K562 (cell line): ENCODE results near the gene COL21A1.

Experiments used
- ATF1 ChIP-seq, 2 experiments: fragments of 450-650 bp in 1 of 2; IDR thresholded peaks; 2 replicates each; pipeline ENCODE4 v1.6.1; 2016; ENCODE audit warnings: missing compliant biosample characterization in 1 of 2, missing genetic modification characterization in 1 of 2
- ATF3 ChIP-seq, 2 experiments: fragments of 450-650 bp in 1 of 2; sonication (generic) in 1 of 2; formaldehyde crosslinking in 1 of 2; IDR thresholded peaks in 1 of 2; conservative IDR thresholded peaks in 1 of 2; 2 replicates each; pipeline versions ENCODE4 v1.6.1 to v1.8.1; 2016 to 2023; ENCODE audit warnings: mild to moderate bottlenecking in 2 of 2, moderate library complexity in 2 of 2, inconsistent platforms in 1 of 2, missing genetic modification reagents in 1 of 2
- CSDE1 ChIP-seq, 2 experiments: fragments of 450-650 bp; IDR thresholded peaks; 2 replicates each; pipeline ENCODE4 v1.6.1; 2016; ENCODE audit warnings: mild to moderate bottlenecking in 1 of 2
- CTCF ChIP-seq, 3 experiments: IDR thresholded peaks in 2 of 3; conservative IDR thresholded peaks in 1 of 3; 2 replicates each; pipeline ENCODE4 v1.5.1; 2011 to 2012; ENCODE audit warnings: low read length in 3 of 3, mild to moderate bottlenecking in 3 of 3, control low read depth in 2 of 3, improper control_type of control experiment in 1 of 3, inconsistent platforms in 1 of 3, low read depth in 1 of 3, mixed read lengths in 1 of 3, moderate library complexity in 1 of 3; ENCODE audit not compliant: insufficient read depth in 2 of 3
- DPF2 ChIP-seq: fragments of 450-650 bp; IDR thresholded peaks from 2 replicates; pipeline ENCODE4 v1.6.1; 2016
- EP300 ChIP-seq: IDR thresholded peaks from 2 replicates; pipeline ENCODE4 v1.6.1; 2012; ENCODE audit warnings: low read length, improper control_type of control experiment
- EZH2 ChIP-seq: IDR thresholded peaks from 2 replicates; pipeline ENCODE4 v1.6.1; 2012; ENCODE audit warnings: low read depth, mild to moderate bottlenecking, inconsistent platforms, low read length, borderline replicate concordance
- GABPA ChIP-seq: fragments of 200-800 bp; sonication (Bioruptor generic); conservative IDR thresholded peaks from 2 replicates; pipeline ENCODE4 v1.6.1; 2016; ENCODE audit warnings: low read depth, missing genetic modification characterization, missing compliant biosample characterization
- MNT ChIP-seq, 2 experiments: fragments of 450-650 bp; conservative IDR thresholded peaks; 2 replicates each; pipeline ENCODE4 v1.6.1; 2017; ENCODE audit warnings: mild to moderate bottlenecking in 2 of 2, moderate library complexity in 2 of 2
- TOE1 ChIP-seq, 2 experiments: fragments of 450-650 bp in 1 of 2; sonication (generic) in 1 of 2; formaldehyde crosslinking in 1 of 2; IDR thresholded peaks; 2 replicates each; pipeline versions ENCODE4 v1.7.1 to v1.8.0; 2016 to 2022; ENCODE audit warnings: borderline replicate concordance in 2 of 2, mild to moderate bottlenecking in 2 of 2, antibody characterized with exemption in 1 of 2, inconsistent platforms in 1 of 2, low read depth in 1 of 2, missing genetic modification reagents in 1 of 2, moderate library complexity in 1 of 2
- ZNF639 ChIP-seq, 2 experiments: fragments of 200-800 bp in 1 of 2; sonication (Bioruptor generic) in 1 of 2; sonication (generic) in 1 of 2; formaldehyde crosslinking in 1 of 2; IDR thresholded peaks in 1 of 2; conservative IDR thresholded peaks in 1 of 2; 2 replicates each; pipeline versions ENCODE4 v1.5.0 to v1.6.1; 2016 to 2020; ENCODE audit warnings: missing compliant biosample characterization in 1 of 2, missing genetic modification characterization in 1 of 2, missing genetic modification reagents in 1 of 2

GRCh38 chr6:56104591-56104990 is 142.8 kb downstream of the COL21A1 start:
- no peak for TF ChIP-seq GABPA (tag)
- no peak for TF ChIP-seq CSDE1 (IDR thresholded peaks at IDR 0.05)
- TF ChIP-seq ATF3 (IDR thresholded peaks at IDR 0.05): no peak
- TF ChIP-seq ATF3 (CRISPR knock-in tag; conservative IDR thresholded peaks at IDR 0.05): no peak
- no peak for TF ChIP-seq MNT (conservative IDR thresholded peaks at IDR 0.05)
- no peak for TF ChIP-seq EZH2
- no peak for TF ChIP-seq DPF2
- TF ChIP-seq CTCF (IDR thresholded peaks at IDR 0.05 in 2 of 3, conservative IDR thresholded peaks at IDR 0.05 in 1 of 3; ENCODE audit: insufficient read depth in 2 of 3, low read depth in 1 of 3, low read length in 3 of 3): no peak
- no peak for TF ChIP-seq EP300
- TF ChIP-seq TOE1 (IDR thresholded peaks at IDR 0.05; ENCODE audit: borderline replicate concordance): no peak
- no peak for TF ChIP-seq TOE1 (CRISPR knock-in tag; IDR thresholded peaks at IDR 0.05; ENCODE audit: borderline replicate concordance, low read depth)
- TF ChIP-seq ZNF639 (CRISPR knock-in tag; conservative IDR thresholded peaks at IDR 0.05 in 1 of 2, IDR thresholded peaks at IDR 0.05 in 1 of 2): no peak
- TF ChIP-seq ATF1 (CRISPR knock-in tag; IDR thresholded peaks at IDR 0.05): no peak
- TF ChIP-seq ATF1 (tag; IDR thresholded peaks at IDR 0.05): no peak
